ENCODE measurements around the gene KCND3. TPM values are rescaled to one million over a fixed set of nuclear protein-coding genes. Genes with fewer than 3 reads are reported as not detected.

KCND3 gene
- total and polyA plus RNA-seq, 2 experiments from 2014 or later: 0.10 to 0.18 TPM

- Mint-ChIP-seq H3K27ac (no peak overlapping the region), H3K9me3 (no peaks in the 10 kb centered on the region), H3K4me1 (peaks cover 45% of the 10 kb centered on the region), H3K36me3 (ENCODE audit: low read depth) (no peaks in the 10 kb centered on the region), H3K4me3 (no peak overlapping the region), H3K27me3 (ENCODE audit: insufficient read depth, low read depth, poor library complexity) (peaks cover 5% of the 10 kb centered on the region)
- Histone ChIP-seq H3K4me1 (ENCODE audit: insufficient read depth) (peaks cover 18% of the 10 kb centered on the region), H3K79me2 (replicated peaks; ENCODE audit: insufficient read depth) (no peaks in the 10 kb centered on the region), H3K4me2 (no peak overlapping the region), H3K4me3 (no peak overlapping the region), H3K9me2 (ENCODE audit: insufficient read depth) (peaks cover 7% of the 10 kb centered on the region; the same call in 1 of the 2 replicates), H3K36me3 (ENCODE audit: insufficient read depth) (no peaks in the 10 kb centered on the region), H3K27me3 (ENCODE audit: insufficient read depth) (no peaks in the 10 kb centered on the region), H2AFZ (no peak overlapping the region), H3K27ac (ENCODE audit: low read depth) (no peak overlapping the region), H4K20me1 (replicated peaks; ENCODE audit: insufficient read depth) (no peaks in the 10 kb centered on the region), H3F3A (replicated peaks; ENCODE audit: low read depth) (no peaks in the 10 kb centered on the region)
- DNase-seq (ENCODE audit: low spot score) (no peak), ATAC-seq (no peak)
- TF ChIP-seq CTCF (conservative IDR thresholded peaks at IDR 0.05; ENCODE audit: low read depth in 2 of 2): no peak
- TF ChIP-seq, protein P1, sequence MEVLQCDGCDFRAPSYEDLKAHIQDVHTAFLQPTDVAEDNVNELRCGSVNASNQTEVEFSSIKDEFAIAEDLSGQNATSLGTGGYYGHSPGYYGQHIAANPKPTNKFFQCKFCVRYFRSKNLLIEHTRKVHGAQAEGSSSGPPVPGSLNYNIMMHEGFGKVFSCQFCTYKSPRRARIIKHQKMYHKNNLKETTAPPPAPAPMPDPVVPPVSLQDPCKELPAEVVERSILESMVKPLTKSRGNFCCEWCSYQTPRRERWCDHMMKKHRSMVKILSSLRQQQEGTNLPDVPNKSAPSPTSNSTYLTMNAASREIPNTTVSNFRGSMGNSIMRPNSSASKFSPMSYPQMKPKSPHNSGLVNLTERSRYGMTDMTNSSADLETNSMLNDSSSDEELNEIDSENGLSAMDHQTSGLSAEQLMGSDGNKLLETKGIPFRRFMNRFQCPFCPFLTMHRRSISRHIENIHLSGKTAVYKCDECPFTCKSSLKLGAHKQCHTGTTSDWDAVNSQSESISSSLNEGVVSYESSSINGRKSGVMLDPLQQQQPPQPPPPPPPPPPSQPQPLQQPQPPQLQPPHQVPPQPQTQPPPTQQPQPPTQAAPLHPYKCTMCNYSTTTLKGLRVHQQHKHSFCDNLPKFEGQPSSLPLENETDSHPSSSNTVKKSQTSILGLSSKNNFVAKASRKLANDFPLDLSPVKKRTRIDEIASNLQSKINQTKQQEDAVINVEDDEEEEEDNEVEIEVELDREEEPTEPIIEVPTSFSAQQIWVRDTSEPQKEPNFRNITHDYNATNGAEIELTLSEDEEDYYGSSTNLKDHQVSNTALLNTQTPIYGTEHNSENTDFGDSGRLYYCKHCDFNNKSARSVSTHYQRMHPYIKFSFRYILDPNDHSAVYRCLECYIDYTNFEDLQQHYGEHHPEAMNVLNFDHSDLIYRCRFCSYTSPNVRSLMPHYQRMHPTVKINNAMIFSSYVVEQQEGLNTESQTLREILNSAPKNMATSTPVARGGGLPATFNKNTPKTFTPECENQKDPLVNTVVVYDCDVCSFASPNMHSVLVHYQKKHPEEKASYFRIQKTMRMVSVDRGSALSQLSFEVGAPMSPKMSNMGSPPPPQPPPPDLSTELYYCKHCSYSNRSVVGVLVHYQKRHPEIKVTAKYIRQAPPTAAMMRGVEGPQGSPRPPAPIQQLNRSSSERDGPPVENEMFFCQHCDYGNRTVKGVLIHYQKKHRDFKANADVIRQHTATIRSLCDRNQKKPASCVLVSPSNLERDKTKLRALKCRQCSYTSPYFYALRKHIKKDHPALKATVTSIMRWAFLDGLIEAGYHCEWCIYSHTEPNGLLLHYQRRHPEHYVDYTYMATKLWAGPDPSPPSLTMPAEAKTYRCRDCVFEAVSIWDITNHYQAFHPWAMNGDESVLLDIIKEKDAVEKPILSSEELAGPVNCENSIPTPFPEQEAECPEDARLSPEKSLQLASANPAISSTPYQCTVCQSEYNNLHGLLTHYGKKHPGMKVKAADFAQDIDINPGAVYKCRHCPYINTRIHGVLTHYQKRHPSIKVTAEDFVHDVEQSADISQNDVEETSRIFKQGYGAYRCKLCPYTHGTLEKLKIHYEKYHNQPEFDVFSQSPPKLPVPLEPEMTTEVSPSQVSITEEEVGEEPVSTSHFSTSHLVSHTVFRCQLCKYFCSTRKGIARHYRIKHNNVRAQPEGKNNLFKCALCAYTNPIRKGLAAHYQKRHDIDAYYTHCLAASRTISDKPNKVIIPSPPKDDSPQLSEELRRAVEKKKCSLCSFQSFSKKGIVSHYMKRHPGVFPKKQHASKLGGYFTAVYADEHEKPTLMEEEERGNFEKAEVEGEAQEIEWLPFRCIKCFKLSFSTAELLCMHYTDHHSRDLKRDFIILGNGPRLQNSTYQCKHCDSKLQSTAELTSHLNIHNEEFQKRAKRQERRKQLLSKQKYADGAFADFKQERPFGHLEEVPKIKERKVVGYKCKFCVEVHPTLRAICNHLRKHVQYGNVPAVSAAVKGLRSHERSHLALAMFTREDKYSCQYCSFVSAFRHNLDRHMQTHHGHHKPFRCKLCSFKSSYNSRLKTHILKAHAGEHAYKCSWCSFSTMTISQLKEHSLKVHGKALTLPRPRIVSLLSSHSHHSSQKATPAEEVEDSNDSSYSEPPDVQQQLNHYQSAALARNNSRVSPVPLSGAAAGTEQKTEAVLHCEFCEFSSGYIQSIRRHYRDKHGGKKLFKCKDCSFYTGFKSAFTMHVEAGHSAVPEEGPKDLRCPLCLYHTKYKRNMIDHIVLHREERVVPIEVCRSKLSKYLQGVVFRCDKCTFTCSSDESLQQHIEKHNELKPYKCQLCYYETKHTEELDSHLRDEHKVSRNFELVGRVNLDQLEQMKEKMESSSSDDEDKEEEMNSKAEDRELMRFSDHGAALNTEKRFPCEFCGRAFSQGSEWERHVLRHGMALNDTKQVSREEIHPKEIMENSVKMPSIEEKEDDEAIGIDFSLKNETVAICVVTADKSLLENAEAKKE (CRISPR knock-in tag; IDR thresholded peaks at IDR 0.05): no peak
- no peak for TF ChIP-seq EZH2 (IDR thresholded peaks at IDR 0.05; ENCODE audit: low read depth, unreplicated experiment)
- TF ChIP-seq JUNB (IDR thresholded peaks at IDR 0.05; ENCODE audit: unreplicated experiment): no peak
- no peak for TF ChIP-seq ZNF114 (CRISPR knock-in tag; IDR thresholded peaks at IDR 0.05)
- no peak for TF ChIP-seq ETS1 (IDR thresholded peaks at IDR 0.05)
- no peak for TF ChIP-seq EZH2phosphoT487 (IDR thresholded peaks at IDR 0.05; ENCODE audit: unreplicated experiment)
- no peak for TF ChIP-seq CREB1 (CRISPR knock-in tag; IDR thresholded peaks at IDR 0.05; ENCODE audit: low read depth)
- TF ChIP-seq, protein P2, sequence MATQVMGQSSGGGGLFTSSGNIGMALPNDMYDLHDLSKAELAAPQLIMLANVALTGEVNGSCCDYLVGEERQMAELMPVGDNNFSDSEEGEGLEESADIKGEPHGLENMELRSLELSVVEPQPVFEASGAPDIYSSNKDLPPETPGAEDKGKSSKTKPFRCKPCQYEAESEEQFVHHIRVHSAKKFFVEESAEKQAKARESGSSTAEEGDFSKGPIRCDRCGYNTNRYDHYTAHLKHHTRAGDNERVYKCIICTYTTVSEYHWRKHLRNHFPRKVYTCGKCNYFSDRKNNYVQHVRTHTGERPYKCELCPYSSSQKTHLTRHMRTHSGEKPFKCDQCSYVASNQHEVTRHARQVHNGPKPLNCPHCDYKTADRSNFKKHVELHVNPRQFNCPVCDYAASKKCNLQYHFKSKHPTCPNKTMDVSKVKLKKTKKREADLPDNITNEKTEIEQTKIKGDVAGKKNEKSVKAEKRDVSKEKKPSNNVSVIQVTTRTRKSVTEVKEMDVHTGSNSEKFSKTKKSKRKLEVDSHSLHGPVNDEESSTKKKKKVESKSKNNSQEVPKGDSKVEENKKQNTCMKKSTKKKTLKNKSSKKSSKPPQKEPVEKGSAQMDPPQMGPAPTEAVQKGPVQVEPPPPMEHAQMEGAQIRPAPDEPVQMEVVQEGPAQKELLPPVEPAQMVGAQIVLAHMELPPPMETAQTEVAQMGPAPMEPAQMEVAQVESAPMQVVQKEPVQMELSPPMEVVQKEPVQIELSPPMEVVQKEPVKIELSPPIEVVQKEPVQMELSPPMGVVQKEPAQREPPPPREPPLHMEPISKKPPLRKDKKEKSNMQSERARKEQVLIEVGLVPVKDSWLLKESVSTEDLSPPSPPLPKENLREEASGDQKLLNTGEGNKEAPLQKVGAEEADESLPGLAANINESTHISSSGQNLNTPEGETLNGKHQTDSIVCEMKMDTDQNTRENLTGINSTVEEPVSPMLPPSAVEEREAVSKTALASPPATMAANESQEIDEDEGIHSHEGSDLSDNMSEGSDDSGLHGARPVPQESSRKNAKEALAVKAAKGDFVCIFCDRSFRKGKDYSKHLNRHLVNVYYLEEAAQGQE (IDR thresholded peaks at IDR 0.05; ENCODE audit: unreplicated experiment): no peak
- no peak for TF ChIP-seq POLR2AphosphoS5 (IDR thresholded peaks at IDR 0.05; ENCODE audit: low read depth)
- no peak for TF ChIP-seq ZNF331 (CRISPR knock-in tag; IDR thresholded peaks at IDR 0.05; ENCODE audit: low read depth)
- TF ChIP-seq STAT1 (IDR thresholded peaks at IDR 0.05; ENCODE audit: unreplicated experiment): no peak
- TF ChIP-seq NANOG (IDR thresholded peaks at IDR 0.05; ENCODE audit: borderline replicate concordance): no peak
Observed at GRCh38 chr1:111907321-111907720, 82.1 kb downstream of the KCND3 start.
